ENCODE results near the gene CTPS2. TPM values are rescaled to one million over a fixed set of nuclear protein-coding genes. Genes with fewer than 3 reads are reported as not detected.

Gene CTPS2
- total RNA-seq, 1 donor from 2014 or later: 11.4 TPM

DNA sequence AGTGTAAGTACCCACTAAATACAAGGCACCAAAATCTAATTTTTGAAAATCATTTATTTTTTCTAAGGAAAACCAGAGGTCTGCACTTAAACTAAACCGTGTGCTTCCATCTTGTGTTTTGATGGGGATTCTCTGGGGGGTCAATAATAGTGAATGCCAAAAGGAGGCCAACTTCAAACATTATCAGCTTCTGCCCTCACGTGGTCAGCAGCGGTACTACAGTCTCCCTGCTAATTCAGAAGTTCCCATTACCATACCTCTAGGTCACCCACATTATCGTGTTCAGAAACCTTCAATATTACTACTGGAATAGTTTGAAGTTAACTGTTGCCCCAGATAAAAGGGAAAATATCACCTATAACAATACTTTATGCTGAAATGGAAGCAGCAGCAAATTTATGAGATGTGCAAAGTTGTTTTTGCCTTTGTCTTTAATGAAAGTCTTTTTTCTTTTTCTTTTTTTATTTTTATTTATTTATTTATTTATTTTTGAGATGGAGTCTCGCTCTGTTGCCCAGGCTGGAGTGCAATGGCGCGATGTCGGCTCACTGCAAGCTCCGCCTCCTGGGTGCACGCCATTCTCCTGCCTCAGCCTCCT, 17.3 kb downstream of the CTPS2 start:
- H4K20me1 ChIP-seq (ENCODE audit: insufficient read depth, low read length): no peaks in the 10 kb centered on the region
- FAIRE-seq (peak; percentile 98), DNase-seq (ENCODE audit: low read depth) (peak; percentile 21)
- H3K9me3 ChIP-seq (ENCODE audit: insufficient read depth, low read depth, low read length): no peaks in the 10 kb centered on the region
- Mint-ChIP-seq H3K27ac (ENCODE audit: unreplicated experiment) (no peak overlapping the region), H3K4me1 (ENCODE audit: low read depth, unreplicated experiment) (no peaks in the 10 kb centered on the region), H3K4me3 (ENCODE audit: unreplicated experiment) (no peak overlapping the region), H3K36me3 (ENCODE audit: low read depth, unreplicated experiment) (peaks cover 3% of the 10 kb centered on the region), H3K9me3 (ENCODE audit: unreplicated experiment) (no peaks in the 10 kb centered on the region), H3K27me3 (ENCODE audit: low read depth, unreplicated experiment) (no peaks in the 10 kb centered on the region)
- H3K4me2 ChIP-seq (ENCODE audit: low read length): no peak overlapping the region
- H3K27ac ChIP-seq (ENCODE audit: low read depth, low read length): no peak overlapping the region
- H3K79me2 ChIP-seq (ENCODE audit: insufficient read depth, low read length): no peaks in the 10 kb centered on the region
- H3K9ac ChIP-seq (ENCODE audit: low read length): no peak overlapping the region
- no peak overlapping the region for H3K4me3 ChIP-seq (ENCODE audit: insufficient read depth, low read depth, low read length)
- no peak overlapping the region for H2AFZ ChIP-seq (ENCODE audit: low read depth, low read length)
- TF ChIP-seq, protein P1, sequence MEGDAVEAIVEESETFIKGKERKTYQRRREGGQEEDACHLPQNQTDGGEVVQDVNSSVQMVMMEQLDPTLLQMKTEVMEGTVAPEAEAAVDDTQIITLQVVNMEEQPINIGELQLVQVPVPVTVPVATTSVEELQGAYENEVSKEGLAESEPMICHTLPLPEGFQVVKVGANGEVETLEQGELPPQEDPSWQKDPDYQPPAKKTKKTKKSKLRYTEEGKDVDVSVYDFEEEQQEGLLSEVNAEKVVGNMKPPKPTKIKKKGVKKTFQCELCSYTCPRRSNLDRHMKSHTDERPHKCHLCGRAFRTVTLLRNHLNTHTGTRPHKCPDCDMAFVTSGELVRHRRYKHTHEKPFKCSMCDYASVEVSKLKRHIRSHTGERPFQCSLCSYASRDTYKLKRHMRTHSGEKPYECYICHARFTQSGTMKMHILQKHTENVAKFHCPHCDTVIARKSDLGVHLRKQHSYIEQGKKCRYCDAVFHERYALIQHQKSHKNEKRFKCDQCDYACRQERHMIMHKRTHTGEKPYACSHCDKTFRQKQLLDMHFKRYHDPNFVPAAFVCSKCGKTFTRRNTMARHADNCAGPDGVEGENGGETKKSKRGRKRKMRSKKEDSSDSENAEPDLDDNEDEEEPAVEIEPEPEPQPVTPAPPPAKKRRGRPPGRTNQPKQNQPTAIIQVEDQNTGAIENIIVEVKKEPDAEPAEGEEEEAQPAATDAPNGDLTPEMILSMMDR (IDR thresholded peaks at IDR 0.05; ENCODE audit: insufficient read depth, low read depth, low read length): peak; percentile 78
- TF ChIP-seq EZH2 (IDR thresholded peaks at IDR 0.05; ENCODE audit: insufficient read depth, low read length): no peak
- H3K27me3 ChIP-seq (ENCODE audit: insufficient read depth, low read length): no peaks in the 10 kb centered on the region
- H3K4me1 ChIP-seq (ENCODE audit: insufficient read depth, low read length): no peaks in the 10 kb centered on the region
- peaks cover 9% of the 10 kb centered on the region for H3K36me3 ChIP-seq (ENCODE audit: insufficient read depth, low read length)

DNA sequence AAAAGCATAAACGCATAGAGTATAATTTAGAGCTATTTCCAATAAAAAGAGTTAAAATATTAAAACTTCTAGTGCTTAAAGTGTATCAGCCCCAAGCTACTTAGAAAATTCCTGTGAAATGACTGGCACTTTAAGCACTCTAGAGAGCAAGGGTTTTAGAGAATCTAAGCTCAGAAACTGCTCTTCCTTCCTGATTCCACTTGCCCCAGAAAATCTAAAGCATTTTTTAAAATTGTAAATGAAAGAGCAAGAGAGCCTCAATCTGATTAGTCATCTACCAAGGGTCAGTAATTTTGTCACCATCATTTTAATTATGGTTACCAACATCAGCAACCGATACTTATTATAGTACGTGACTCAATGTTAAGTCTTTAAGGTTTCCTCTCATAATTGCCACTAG, 25.0 kb downstream of the CTPS2 start:
- Histone ChIP-seq H3K9me3 (ENCODE audit: insufficient read depth, low read depth, low read length) (no peaks in the 10 kb centered on the region), H3K4me2 (ENCODE audit: low read length) (no peak overlapping the region), H3K36me3 (ENCODE audit: insufficient read depth, low read length) (peaks cover 6% of the 10 kb centered on the region), H2AFZ (ENCODE audit: low read depth, low read length) (no peak overlapping the region), H3K27me3 (ENCODE audit: insufficient read depth, low read length) (no peaks in the 10 kb centered on the region), H3K27ac (ENCODE audit: low read depth, low read length) (no peak overlapping the region), H3K9ac (ENCODE audit: low read length) (no peak overlapping the region), H4K20me1 (ENCODE audit: insufficient read depth, low read length) (no peaks in the 10 kb centered on the region), H3K4me1 (ENCODE audit: insufficient read depth, low read length) (no peaks in the 10 kb centered on the region), H3K4me3 (ENCODE audit: insufficient read depth, low read depth, low read length) (no peak overlapping the region), H3K79me2 (ENCODE audit: insufficient read depth, low read length) (no peaks in the 10 kb centered on the region)
- Mint-ChIP-seq H3K27me3 (ENCODE audit: low read depth, unreplicated experiment) (no peaks in the 10 kb centered on the region), H3K4me1 (ENCODE audit: low read depth, unreplicated experiment) (no peaks in the 10 kb centered on the region), H3K9me3 (ENCODE audit: unreplicated experiment) (no peaks in the 10 kb centered on the region), H3K27ac (ENCODE audit: unreplicated experiment) (no peak overlapping the region), H3K4me3 (ENCODE audit: unreplicated experiment) (no peak overlapping the region), H3K36me3 (ENCODE audit: low read depth, unreplicated experiment) (peaks cover 3% of the 10 kb centered on the region)
- DNase-seq (ENCODE audit: low read depth): peak; percentile 34
- peak; percentile 73 for FAIRE-seq
- TF ChIP-seq, protein P1 (IDR thresholded peaks at IDR 0.05; ENCODE audit: insufficient read depth, low read depth, low read length): no peak
- TF ChIP-seq EZH2 (IDR thresholded peaks at IDR 0.05; ENCODE audit: insufficient read depth, low read length): no peak

DNA sequence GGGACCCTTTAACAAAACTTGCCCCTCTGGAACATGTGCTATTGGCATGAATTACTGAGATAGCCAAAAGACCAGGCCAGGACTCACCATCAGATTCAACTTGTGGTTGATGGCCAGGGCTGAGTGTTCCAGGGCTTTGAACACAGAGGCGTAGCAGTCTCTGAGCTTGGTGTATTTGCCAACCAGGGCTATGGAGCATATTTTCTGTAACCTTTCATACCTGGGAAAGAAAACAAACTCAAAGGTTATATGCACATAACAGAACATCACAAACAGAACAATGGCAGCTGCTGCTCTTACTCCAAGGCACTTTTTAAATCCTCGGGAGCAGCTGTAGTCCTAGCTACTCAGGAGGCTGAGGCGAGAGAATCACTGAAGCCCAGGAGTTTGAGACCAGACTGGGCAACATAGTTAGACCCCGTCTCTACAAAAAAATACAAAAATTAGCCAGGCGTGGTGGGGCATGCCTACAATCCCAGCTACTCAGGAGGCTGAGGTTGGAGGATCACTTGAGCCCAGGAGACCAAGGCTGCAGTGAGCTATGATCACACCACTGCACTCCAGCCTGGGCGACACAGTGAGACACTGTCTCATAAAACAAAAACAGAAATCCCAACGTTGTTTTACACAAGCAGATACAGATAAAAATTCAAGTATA, 29.3 kb downstream of the CTPS2 start:
- peak; percentile 73 for FAIRE-seq
- no peak for TF ChIP-seq EZH2 (IDR thresholded peaks at IDR 0.05; ENCODE audit: insufficient read depth, low read length)
- TF ChIP-seq, protein P1 (IDR thresholded peaks at IDR 0.05; ENCODE audit: insufficient read depth, low read depth, low read length): no peak
- Histone ChIP-seq H2AFZ (ENCODE audit: low read depth, low read length) (no peak overlapping the region), H3K27ac (ENCODE audit: low read depth, low read length) (no peak overlapping the region), H3K36me3 (ENCODE audit: insufficient read depth, low read length) (no peaks in the 10 kb centered on the region), H3K4me2 (ENCODE audit: low read length) (no peak overlapping the region), H3K4me1 (ENCODE audit: insufficient read depth, low read length) (no peaks in the 10 kb centered on the region), H3K79me2 (ENCODE audit: insufficient read depth, low read length) (no peaks in the 10 kb centered on the region), H3K9ac (ENCODE audit: low read length) (no peak overlapping the region), H4K20me1 (ENCODE audit: insufficient read depth, low read length) (no peaks in the 10 kb centered on the region), H3K9me3 (ENCODE audit: insufficient read depth, low read depth, low read length) (no peaks in the 10 kb centered on the region), H3K27me3 (ENCODE audit: insufficient read depth, low read length) (no peaks in the 10 kb centered on the region), H3K4me3 (ENCODE audit: insufficient read depth, low read depth, low read length) (no peak overlapping the region)
- no peak overlapping the region for H3K4me3 Mint-ChIP-seq (ENCODE audit: unreplicated experiment)
- H3K27me3 Mint-ChIP-seq (ENCODE audit: low read depth, unreplicated experiment): no peaks in the 10 kb centered on the region
- no peaks in the 10 kb centered on the region for H3K4me1 Mint-ChIP-seq (ENCODE audit: low read depth, unreplicated experiment)
- peaks cover 2% of the 10 kb centered on the region for H3K36me3 Mint-ChIP-seq (ENCODE audit: low read depth, unreplicated experiment)
- no peaks in the 10 kb centered on the region for H3K9me3 Mint-ChIP-seq (ENCODE audit: unreplicated experiment)
- DNase-seq (ENCODE audit: low read depth): no peak
- no peak overlapping the region for H3K27ac Mint-ChIP-seq (ENCODE audit: unreplicated experiment)
